ENCODE measurements around the gene DNAJC27. TPM values are rescaled to one million over a fixed set of nuclear protein-coding genes. Genes with fewer than 3 reads are reported as not detected.

Gene DNAJC27
- total and polyA plus RNA-seq, 8 donors, result 1.8 to 4.7 (median 3.2) TPM

DNA sequence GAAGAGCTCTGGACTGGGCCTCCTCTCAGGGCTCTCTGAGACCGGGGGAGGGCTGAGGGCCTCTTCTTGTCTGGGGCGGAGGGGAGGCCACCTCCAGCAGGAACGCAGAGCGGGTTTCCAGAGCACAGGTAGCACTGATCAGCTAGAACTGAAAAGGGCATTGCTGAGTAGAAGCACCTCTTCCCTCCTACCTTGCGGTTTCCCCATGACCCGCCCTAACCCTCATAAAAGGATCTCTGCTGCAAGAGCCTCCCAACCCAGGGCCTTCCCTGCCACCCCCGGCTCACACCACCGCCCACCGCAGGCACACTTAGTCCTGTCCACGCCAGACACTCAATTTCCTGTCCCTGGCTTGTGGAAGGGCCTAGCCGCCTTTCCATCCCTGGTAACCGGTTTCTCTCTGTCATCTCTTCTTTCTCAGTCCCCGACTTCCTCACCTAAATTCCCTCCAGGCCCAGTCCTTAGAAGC is 52.7 kb downstream of the DNAJC27 start:
- FAIRE-seq (no peak), ATAC-seq (peak in 3 of 4 donors; percentile 5 to 11 (median 8)), DNase-seq (no peak)
- TF ChIP-seq CTCF (IDR thresholded peaks at IDR 0.05), result no peak
- WGBS, 2 donors, result 74 to 75% methylated on average over 13 of the region's 13 CpGs
- H3K36me3 ChIP-seq, result no peaks in the 10 kb centered on the region
- peak overlapping the region in 3 of 4 donors; percentile 40 to 58 (median 56) for H3K4me3 ChIP-seq
- intact Hi-C loops (cut with DNase I), result no loop called here
- no peak overlapping the region for H3K27ac ChIP-seq
- H3K27me3 ChIP-seq, result no peaks in the 10 kb centered on the region
- H3K4me1 ChIP-seq, result no peaks in the 10 kb centered on the region
- H3K9me3 ChIP-seq, result no peaks in the 10 kb centered on the region

DNA sequence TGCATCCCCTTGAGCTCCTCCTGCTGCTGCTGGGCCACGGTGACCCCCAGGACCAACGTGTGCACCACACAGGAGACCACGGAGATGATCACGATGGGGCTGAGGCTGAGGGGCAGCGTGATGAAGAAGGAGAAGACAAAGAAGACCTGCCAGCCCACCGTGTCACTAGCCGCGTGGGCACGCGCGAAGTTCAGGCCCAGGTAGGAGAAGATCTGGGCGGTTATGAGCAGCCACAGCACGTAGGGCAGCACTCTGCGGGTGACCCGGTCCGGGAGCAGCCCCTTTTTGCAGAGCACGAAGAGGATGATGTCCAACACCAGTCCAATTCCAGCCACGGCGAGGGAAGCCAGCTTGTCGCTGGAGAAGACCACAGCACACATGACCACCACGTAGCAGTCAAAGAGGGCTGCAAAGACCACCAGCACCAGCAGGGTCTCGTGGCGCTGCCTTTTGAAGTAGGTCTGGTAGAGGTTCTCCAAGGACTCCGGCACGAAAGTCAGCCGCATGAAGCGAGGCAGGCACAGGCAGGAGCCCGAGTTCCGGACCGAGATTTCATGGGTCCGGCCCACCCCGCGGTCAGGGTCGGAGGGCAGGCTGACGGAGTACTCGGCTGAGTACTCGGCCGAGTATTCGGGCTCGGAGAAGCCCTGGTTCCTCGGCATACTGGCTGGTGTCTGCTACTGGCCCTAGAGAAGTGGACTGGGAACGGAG is 53.3 kb downstream of the DNAJC27 start:
- TF ChIP-seq CTCF (IDR thresholded peaks at IDR 0.05), result no peak
- Histone ChIP-seq H3K27ac (no peak overlapping the region), H3K36me3 (no peaks in the 10 kb centered on the region), H3K4me1 (no peaks in the 10 kb centered on the region), H3K27me3 (no peaks in the 10 kb centered on the region), H3K9me3 (no peaks in the 10 kb centered on the region), H3K4me3 (peak overlapping the region in 1 of 4 donors; percentile 58)
- intact Hi-C loops (cut with DNase I), result no loop called here
- no peak for FAIRE-seq
- DNase-seq, result no peak
- 90 to 92% methylated on average over 42 of the region's 42 CpGs for WGBS, 2 donors
- no peak for ATAC-seq

GRCh38 chr2:24917731-24918325 is 53.9 kb downstream of the DNAJC27 start:
- no peak for TF ChIP-seq CTCF (IDR thresholded peaks at IDR 0.05)
- no peak overlapping the region for H3K27ac ChIP-seq
- DNase-seq (no peak), ATAC-seq (no peak), FAIRE-seq (no peak)
- no peaks in the 10 kb centered on the region for H3K36me3 ChIP-seq
- no peaks in the 10 kb centered on the region for H3K9me3 ChIP-seq
- intact Hi-C loops (cut with DNase I), result no loop called here
- 91% methylated on average over 12 of the region's 12 CpGs for WGBS, 2 donors
- no peaks in the 10 kb centered on the region for H3K4me1 ChIP-seq
- no peaks in the 10 kb centered on the region for H3K27me3 ChIP-seq
- H3K4me3 ChIP-seq, result peak overlapping the region in 1 of 4 donors; percentile 58

DNA sequence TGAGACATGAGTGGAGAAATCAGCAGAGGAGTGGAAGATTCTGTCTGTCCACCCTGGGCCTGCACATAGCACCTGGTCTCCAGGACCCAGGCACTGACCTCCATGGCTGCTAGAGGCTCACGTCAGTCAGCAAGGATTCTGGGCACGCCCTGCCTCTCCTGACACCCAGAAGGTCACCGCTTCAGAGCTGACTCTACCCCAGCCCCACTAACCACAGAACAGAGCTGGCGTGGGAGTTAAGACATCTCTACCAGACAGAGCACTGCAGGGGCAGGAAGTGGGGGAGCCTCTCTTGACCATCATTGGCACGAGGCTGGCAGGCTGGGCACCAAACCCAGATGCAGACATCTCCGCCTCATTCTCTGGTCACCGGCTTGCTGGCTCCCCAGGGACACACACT is 54.7 kb downstream of the DNAJC27 start:
- no peak for TF ChIP-seq CTCF (IDR thresholded peaks at IDR 0.05)
- no peak for DNase-seq
- FAIRE-seq, result no peak
- H3K4me3 ChIP-seq, result no peak overlapping the region
- intact Hi-C loops (cut with DNase I), result no loop called here
- H3K36me3 ChIP-seq, result no peaks in the 10 kb centered on the region
- no peak for ATAC-seq
- no peaks in the 10 kb centered on the region for H3K9me3 ChIP-seq
- H3K27me3 ChIP-seq, result no peaks in the 10 kb centered on the region
- no peaks in the 10 kb centered on the region for H3K4me1 ChIP-seq
- 86 to 87% methylated on average over 7 of the region's 7 CpGs for WGBS, 2 donors
- H3K27ac ChIP-seq, result no peak overlapping the region

GRCh38 chr2:24915796-24916195 is 56.0 kb downstream of the DNAJC27 start:
- H3K4me3 ChIP-seq, result no peak overlapping the region
- H3K36me3 ChIP-seq, result no peaks in the 10 kb centered on the region
- WGBS, 2 donors, result 72 to 89% methylated on average over 4 of the region's 4 CpGs
- no peak for TF ChIP-seq CTCF (IDR thresholded peaks at IDR 0.05)
- H3K27ac ChIP-seq, result no peak overlapping the region
- H3K9me3 ChIP-seq, result no peaks in the 10 kb centered on the region
- no peak for FAIRE-seq
- H3K4me1 ChIP-seq, result no peaks in the 10 kb centered on the region
- intact Hi-C loops (cut with DNase I), result no loop called here
- ATAC-seq, result no peak
- H3K27me3 ChIP-seq, result no peaks in the 10 kb centered on the region
- DNase-seq, result no peak

All from pancreas (tissue), 10 donors.